ENCODE measurements around the gene AKAP13.
A peak's percentile ranks its signal among the peaks of the same experiment; 100 is the strongest.
"Not testable (repeated sequence)": the region's sequence is repeated elsewhere in the genome, so short reads cannot be mapped to it uniquely, and the experiment has no call there.

The AKAP13 gene, protein sequence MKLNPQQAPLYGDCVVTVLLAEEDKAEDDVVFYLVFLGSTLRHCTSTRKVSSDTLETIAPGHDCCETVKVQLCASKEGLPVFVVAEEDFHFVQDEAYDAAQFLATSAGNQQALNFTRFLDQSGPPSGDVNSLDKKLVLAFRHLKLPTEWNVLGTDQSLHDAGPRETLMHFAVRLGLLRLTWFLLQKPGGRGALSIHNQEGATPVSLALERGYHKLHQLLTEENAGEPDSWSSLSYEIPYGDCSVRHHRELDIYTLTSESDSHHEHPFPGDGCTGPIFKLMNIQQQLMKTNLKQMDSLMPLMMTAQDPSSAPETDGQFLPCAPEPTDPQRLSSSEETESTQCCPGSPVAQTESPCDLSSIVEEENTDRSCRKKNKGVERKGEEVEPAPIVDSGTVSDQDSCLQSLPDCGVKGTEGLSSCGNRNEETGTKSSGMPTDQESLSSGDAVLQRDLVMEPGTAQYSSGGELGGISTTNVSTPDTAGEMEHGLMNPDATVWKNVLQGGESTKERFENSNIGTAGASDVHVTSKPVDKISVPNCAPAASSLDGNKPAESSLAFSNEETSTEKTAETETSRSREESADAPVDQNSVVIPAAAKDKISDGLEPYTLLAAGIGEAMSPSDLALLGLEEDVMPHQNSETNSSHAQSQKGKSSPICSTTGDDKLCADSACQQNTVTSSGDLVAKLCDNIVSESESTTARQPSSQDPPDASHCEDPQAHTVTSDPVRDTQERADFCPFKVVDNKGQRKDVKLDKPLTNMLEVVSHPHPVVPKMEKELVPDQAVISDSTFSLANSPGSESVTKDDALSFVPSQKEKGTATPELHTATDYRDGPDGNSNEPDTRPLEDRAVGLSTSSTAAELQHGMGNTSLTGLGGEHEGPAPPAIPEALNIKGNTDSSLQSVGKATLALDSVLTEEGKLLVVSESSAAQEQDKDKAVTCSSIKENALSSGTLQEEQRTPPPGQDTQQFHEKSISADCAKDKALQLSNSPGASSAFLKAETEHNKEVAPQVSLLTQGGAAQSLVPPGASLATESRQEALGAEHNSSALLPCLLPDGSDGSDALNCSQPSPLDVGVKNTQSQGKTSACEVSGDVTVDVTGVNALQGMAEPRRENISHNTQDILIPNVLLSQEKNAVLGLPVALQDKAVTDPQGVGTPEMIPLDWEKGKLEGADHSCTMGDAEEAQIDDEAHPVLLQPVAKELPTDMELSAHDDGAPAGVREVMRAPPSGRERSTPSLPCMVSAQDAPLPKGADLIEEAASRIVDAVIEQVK (N-terminal part only)

DNA sequence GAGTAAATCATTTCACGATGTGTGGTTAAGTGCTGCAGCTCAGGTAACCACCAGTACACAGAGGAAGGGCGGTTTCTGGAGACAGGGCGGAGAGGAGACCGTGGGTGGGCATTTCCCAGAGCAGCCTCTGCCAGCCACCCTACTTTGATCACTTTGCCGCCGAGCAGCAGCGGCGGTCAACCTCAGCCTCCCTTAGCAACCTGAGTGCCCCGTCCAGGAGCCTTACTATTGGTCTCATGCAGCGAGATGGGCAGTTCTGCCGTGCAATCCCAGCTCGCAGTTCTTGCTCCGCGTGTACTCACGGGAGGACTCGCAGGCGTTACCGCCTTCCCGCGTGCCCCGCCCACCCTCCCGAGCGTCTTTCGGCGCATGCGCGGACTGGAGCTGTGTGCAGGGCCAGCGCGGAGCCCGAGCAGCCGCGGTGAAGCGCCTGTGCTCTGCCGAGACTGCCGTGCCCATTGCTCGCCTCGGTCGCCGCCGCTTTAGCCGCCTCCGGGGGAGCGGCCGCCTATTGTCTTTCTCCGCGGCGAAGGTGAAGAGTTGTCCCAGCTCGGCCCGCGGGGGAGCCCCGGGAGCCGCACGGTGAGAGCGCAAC, at the start of gene AKAP13:
AKAP13 (plus strand) TSS at position 387 of the 595 bp plus-strand sequence. CDS start 105,118 bp downstream, outside the sequence.
- peak; percentile 98 for DNase-seq (ENCODE audit: low read depth)

DNA sequence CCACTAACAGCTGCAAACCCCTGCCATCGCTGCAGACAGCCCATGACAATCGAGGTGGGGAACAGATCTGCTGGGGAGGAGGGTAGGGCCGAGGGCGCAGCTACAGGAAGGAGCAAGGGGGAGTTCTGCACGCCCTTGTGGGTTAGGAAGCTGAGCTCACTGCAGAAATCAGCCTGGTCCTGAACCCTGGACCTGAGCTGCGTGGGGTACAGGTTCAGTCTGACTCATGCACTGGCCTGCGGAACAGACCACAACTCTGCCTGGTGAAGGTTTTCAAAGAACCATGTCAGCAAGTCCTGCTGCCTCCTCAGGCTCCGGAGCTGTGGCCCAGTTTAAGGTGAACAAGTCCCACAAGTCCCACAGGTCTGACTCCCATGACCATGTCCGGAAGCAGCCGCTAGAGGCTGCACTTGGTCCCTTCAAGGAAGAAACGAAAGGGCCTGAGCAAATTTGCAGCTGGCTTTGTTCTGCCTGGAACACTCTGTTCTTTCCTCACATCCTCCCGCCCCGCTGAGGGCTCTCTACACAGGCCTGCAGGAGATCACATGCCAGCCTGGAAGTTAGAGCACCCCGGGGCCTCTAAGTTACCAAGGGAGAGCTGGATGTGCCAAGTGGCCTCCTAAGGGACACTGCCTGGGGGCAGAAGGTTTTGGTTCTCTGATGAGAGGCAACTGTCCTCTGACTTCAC, 49.4 kb upstream of the AKAP13 start:
- DNase-seq (ENCODE audit: low read depth) = no peak

DNA sequence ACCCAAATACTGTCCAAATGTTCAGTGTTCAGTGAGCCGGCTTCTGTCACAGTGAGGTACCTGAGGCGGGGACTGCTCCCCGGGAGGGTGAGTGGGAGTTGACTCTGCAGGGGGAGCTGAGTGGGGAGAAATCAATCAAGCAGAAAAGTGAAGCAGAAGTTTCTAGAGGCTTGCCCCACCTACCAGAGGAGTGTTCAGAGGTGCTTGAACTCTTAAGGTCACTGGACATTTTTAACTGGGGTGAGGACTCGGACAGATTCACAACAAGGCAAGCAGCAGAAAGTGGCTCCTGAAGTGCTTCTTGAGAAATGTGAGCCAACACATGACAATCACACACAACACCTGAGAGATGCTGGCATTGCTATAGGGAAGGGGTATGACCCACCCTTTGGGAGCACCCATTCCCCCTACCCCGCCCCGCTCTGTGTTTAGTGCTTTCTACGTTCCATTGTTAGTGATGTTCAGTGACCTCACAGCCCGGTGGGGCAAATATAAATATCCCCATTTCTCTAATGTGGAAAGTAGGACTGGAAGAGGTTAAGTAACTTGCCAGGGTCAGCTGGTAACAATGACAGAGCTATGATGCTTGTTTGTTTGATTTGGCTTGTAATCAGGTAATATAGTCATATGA, 48.6 kb upstream of the AKAP13 start:
- no peak for DNase-seq (ENCODE audit: low read depth)

DNA sequence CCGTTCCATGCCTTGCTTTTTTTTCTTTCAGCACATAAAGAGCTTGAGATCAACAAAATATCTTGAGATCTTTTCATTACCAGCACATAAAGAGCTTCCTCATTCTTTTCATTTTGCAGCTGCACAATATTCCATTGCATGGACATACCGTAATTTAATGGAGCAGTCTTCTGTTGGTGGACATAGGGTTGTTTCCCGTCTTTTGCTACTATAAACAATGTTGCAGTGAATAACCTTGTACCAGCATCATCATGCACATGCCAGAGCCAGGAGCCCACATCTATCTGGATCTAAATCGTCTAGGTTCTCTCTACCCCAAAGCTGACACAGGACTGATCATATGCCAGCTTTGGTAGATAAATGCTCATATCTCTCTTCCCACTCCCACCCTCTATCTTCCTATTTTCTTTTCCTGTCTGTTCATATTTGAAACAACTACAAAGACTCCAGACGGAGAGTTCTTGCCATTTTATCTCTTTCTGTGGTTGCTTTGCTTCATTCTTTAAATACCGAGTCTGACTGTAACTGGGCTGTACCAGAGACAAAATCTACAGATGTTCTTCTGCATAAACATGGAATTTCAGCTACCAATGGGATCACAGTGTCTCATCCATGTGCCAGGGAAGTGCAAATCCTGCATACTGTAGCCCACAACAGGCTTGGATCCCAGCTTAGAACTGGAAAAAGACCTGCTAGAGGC, 47.1 kb upstream of the AKAP13 start:
- peak; percentile 86 for DNase-seq (ENCODE audit: low read depth)

DNA sequence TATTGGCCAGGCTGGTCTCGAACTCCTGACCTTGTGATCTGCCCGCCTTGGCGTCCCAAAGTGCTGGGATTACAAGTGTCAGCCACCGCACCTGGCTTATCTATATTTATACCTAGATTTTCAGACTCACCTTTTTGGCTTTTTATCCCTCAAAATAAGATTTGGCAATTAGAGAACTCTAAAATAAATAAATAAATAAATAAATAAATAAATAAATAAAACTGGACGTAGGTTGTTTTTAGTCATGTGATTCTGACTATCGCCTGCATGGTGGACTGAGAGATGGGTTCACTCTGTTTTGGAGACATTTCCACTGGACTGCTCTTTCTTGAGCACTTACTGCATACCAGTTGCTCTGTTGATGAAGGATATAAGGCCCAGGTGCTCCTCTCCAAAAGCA, 46.2 kb upstream of the AKAP13 start:
- DNase-seq (ENCODE audit: low read depth) = no peak

DNA sequence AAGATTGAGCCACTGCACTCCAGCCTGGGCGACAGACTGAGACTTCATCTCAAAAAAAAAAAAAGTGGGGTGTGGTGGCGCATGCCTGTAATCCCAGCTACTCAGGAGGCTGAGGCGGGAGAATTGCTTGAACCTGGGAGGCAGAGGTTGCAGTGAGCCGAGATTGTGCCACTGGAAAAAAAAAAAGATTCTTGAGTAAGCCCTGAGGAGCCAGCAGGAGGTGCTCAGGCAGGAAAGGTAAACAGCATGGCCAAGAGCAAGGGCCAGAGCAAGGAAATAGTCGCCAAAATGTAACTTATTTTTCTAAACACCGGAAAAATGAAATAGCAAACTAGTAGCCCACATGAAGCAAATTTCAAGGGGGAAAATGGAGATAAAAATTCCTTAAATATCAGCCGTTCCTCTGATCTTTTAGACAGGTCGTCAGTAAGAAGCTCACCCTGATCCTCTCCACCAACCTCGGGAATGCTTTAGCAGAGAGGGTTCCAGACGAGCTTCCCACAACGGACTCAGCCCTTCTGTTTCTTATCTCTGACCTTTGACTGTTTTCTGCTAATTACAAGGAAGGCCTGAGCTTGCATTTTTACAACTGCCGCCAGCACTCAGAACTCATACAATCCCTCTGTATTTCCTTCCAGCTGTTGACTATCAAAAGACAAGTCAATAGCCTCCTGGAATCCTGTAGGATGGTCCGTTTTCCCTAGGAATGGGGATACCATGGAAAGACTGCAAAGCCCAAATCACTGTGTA, 45.0 kb upstream of the AKAP13 start:
- no peak for DNase-seq (ENCODE audit: low read depth)

DNA sequence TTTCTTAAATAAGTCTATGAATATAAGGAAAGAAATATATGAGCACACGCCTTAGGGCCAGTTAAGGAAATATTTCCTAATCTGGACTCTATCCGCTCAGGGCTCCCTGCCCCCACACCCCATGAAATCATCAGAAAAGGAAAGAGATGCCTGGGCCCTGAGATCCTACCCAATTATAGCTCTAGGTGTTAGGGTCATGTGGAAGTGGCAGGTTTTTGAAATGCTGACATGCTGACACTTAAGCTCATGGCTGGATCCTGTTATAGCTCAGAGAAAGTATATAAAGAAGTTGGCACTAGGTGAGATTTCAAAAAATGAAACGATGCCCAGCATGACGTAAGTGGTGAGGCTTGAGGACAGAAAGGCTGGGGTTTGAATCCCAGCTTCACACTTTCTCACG, 43.5 kb upstream of the AKAP13 start:
- no peak for DNase-seq (ENCODE audit: low read depth)

DNA sequence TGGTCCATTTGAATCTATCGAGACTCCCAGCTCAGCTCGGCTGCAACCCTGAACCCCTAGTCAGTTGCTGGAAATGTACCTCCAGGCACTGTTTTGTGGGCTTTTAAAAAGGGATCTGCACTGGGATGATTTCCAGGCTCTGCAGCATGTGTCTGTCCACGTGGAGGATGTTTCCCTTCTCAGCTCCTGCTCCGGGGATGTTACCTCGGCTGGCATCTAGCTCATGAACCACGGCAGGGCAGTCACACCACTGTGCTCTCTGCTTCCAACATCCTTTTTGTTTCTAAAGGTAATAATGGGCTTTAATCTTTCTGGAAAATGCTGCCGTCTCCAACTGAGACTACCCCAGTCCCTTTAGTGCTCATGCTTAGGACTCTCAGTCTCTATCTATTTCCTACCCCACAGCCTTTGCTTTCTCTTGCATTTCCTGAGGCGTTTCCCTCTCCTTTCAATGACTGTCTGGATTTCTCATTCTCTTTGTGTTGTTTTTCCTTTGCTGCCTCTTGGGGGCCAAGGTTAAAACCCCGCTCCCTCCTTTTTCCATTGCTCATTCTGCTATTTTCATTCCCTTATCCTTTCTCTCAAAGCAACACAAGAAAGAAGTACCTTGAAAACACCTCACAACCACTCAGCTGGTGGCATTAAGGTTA, 42.9 kb upstream of the AKAP13 start:
- DNase-seq (ENCODE audit: low read depth) = no peak

DNA sequence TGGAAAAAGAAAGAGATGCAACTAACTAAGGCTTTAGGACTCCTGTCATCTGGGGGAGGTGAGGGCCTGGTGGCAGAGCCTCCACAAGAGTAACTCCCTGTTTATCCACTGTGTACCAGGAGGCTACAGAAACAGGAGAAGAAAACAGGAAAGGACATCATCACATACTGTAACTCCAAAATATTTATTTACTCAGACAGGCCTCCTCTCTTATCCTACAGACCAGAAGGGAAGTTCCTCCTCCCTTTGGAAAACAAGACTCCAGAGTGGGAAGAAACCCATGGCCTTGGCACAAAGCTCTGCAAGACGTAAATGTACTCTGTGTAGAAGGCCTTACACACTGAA, 40.1 kb upstream of the AKAP13 start:
- DNase-seq (ENCODE audit: low read depth) = no peak

DNA sequence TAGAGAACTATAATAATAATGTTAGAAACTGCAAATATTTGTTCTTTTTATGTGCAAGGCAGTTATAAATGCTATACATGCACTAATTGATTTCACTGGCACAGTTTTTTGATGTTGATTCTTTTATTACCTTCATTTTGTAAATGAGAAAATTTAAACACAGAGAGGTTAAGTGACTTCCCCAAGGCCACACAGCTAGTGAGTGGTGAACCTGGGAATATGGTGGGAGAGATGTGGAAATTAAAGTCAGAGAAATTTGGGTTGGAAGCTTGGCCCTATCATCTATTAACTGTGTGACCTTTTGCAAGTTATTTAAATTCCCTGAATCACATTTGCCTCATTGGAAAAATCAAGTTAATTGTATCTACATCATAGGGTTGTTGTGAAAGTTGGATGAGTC, 39.6 kb upstream of the AKAP13 start:
- DNase-seq (ENCODE audit: low read depth) = no peak

DNA sequence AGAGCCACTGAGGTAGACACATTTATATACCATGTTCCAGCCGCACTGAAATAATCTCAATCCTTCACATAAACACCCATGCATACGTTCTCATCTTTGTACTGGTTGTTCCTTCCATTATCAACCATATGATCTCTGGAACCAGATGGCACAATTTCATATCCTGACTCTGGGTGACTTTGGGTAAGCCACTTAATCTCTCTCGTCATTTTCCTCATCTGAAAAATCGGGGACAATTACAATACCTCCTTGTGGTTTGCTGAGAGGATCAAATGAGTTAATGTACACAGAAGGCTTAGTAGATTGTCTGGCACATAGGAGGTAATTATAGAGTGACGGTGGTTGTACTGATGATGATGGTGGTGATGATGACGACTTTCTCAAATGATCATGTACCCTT, 38.2 kb upstream of the AKAP13 start:
- DNase-seq (ENCODE audit: low read depth) = not testable (repeated sequence)

DNA sequence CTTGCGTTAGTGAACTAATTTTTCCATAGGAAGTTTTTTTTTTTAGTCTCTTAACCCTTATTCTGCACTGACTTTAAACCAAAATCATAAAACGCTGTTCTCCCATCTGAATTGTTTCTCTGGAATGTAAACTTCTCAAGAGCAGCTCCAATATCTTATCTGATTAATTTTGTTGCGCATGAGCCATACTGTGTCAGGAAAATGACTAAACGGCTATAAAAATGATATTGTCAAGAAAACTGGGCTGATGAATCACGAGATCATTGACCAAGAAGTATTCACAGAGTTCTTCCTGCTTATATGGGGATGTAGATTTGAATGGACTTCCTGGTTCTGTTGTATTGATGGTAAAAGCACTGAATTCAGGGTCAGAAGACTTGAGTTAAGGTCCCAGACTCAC, 37.0 kb upstream of the AKAP13 start:
- peak; percentile 90 for DNase-seq (ENCODE audit: low read depth)

DNA sequence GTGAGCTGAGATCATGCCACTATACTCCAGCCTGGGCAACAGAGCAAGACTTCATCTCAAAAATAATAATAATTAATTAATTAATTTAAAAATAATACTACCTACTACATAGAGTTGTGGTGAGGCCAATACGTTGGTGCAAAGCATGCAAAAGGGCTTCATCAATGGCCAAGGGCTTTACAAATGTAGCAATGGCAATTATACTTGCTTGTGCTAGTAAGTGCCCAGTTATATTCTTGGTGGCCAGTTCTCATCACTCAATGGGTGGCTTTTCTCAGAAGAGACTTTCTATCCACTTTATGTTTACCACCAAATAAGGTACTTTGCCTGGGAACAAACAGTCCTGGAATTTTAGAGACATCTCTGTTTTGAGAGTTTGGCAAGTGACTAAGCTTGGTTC, 36.2 kb upstream of the AKAP13 start:
- DNase-seq (ENCODE audit: low read depth) = not testable (repeated sequence)

DNA sequence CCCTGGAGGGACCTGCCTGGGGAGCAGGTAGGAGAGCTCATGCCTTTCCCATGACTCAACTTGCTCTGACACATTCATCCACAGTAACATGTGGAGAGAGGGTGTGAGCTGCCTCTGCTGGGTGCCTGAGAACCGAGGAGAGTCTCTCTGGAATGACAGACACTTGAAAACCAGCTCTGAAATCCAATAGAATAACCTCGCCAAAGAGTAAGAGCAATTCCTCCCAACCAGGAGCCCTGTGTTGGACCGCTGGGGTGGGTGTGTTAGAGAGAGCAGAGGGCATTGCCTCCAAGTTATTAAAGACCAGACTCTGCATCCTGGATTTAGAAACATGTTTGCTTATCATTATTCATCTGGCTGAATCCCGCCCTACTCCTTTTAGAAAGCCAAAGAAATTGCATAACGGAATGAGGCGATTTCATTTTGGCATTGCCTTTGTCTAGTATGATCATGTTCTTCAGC, 35.7 kb upstream of the AKAP13 start:
- not testable (repeated sequence) for DNase-seq (ENCODE audit: low read depth)

DNA sequence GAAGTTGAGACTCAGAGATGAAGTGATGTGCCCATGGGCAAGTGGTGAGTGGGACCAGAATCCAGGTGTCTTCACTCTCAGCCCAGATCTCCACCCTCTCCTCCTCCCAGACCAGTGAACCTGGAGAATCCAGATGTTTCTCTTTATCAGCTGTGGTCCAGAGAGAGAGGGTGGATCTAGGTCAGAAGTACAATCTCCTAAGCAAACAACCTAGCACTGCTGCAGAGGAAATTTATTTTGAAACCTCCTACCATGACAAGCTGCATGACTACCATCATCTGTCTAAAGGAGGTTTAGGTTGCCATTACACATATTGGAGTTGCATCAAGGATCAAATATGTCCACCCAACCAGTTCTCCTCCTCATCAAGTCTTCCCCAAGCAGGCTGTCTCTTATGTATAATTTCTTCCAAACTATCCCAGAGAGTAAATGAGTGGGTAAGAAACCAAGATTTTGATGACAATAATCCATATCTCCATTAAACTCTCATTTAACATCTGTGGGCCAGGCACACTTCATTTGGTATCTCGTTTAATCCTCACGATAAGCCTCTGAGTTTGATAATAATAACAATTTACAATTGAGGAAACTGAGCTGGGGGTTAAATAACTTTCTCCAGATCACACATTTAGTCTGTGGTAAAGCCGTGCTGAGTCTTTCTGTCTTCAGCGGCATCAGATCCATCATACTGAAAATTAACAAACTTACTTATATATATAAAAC, 35.0 kb upstream of the AKAP13 start:
- not testable (repeated sequence) for DNase-seq (ENCODE audit: low read depth)

DNA sequence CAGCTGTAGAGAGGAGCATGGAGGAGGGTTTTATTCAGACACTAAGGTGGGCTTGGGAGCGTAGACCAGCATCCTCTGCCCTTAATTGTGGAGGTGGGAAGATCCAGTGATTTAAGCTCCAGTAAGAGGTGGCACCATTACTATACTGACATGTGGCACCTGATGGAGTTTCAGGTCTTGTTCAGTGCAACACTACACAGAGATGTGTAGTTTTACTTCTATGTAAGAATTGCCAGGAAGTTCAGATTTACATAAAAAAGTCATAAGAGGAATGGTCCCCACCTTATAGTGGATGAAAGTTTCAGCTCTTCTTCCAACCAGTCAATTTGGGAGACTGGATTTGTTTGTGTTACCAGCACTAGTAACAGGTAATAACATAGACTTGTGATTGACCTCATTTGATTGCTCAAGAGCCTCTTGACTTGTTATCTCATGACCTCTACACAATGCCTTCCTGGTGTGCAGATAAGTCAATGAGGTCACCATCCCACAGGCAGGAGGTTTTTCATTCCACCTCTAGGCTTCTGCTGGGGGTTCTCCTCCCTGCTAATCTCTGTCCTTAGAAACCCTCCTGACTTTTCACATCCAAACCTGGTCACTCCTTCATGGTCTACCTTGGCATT, 33.8 kb upstream of the AKAP13 start:
- not testable (repeated sequence) for DNase-seq (ENCODE audit: low read depth)

DNA sequence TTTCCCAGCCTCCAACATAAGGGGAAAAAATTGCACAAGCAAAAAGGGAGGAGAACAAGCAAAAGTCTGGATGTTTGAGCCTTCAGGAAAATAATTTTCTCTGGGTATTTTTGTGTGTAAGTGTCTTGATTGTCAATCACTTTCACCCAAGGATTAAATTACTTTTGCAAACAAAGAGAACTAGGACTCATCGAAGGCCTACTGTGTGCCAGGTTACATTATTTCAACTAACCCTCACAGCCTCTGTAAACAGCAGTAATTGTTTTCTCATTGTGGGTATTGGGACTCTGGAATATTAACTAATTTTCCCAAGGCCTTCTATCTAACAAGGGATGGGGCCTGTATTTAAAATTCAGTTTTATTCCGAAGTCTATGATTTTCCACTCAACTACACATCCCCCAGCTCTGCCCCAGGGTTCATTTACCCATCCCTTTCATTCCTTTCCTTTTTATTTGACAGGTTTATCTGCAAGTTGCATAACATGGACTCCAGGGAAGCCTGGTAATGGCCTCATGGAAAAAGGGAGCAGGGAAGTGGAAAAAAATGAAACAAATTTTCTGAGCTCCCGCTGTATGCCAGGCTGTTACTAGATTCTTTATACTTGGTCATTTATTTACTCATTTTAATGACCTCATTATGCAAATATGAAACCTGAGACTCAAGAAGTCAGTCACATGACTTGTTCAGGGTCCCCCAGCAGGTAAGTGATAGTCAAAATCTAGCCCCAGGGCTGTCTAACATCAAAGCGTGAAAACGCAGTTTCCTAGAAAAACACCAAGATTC, 32.9 kb upstream of the AKAP13 start:
- not testable (repeated sequence) for DNase-seq (ENCODE audit: low read depth)
